Measurements from ENCODE around the gene HACD2.
"Not testable (repeated sequence)": the region's sequence is repeated elsewhere in the genome, so short reads cannot be mapped to it uniquely, and the experiment has no call there.

HACD2 gene, protein sequence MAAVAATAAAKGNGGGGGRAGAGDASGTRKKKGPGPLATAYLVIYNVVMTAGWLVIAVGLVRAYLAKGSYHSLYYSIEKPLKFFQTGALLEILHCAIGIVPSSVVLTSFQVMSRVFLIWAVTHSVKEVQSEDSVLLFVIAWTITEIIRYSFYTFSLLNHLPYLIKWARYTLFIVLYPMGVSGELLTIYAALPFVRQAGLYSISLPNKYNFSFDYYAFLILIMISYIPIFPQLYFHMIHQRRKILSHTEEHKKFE
- 26.2 to 77.3 (median 64.9) reads per million in 3 experiments for total RNA-seq

- DNase-seq: peak; percentile 92
Observed at GRCh38 chr3:123584988-123585937, at the start of gene HACD2. TSS of gene HACD2 (minus strand) at chr3:123585053. CDS start at chr3:123585027, 26 bp downstream.

DNA sequence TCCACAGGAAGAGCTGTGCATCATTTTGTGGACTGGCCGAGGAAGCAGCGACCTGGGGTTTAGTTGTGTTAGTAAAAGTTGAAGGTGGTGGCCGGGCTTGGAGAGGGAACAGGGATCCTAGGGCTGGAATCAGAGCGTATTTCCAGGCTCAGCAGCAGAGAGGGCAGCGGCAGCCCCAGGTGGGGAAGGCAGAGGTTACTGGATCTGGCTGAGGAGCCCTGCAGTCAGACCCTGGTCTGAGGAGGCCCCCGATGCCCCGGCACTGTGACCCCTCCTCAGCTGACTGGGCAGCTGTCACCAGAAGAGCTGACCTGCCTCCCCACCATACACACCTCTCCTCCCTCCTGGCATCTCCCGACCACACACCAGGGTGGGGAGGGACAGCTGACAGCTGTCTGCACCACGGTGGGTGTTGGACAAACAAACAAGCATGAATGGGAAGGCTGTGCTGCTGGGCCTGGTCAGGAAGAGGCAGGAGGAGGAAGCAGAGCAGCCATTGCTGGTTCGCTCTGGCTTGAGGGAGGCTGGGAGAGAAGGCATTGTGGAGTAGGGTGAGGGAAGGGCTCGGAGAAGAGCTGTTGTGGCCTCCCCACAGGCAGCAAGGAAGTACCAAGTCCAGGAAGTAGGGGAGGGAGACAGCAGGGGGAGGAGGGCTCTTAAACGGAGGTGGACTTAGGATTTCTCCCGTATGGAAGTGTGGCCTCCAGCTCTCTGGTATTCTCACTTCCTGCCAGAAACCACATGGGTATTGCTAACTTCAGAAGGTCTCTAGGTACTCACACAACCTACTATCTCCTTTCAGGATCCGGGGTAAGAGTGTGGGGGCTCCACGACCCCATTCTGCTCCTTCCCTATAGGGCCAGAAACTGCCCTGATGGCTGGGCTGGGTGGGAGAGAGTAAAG lies 49.5 kb upstream of the HACD2 start:
- DNase-seq: no peak

DNA sequence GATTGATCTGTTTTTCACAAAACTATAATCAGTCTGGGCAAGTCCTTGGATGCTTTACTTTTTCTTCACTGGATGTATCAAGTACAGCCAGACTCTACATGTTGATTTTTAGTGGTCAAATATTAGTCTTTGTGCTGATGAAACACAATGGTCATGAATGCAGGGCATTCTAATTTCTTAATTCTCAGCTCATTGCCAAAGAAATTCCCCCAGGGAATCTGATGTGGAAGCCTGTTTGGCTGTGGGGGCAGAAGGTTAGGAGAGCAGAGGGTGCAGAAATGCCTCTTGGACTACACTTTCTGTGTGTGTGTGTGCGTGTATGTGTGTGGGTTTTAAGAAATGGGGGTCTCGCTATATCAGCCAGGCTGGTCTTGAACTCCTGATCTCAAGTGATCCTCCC lies 48.7 kb upstream of the HACD2 start:
- no peak for DNase-seq

GRCh38 chr3:123632161-123632655 lies 47.4 kb upstream of the HACD2 start:
- no peak for DNase-seq

DNA sequence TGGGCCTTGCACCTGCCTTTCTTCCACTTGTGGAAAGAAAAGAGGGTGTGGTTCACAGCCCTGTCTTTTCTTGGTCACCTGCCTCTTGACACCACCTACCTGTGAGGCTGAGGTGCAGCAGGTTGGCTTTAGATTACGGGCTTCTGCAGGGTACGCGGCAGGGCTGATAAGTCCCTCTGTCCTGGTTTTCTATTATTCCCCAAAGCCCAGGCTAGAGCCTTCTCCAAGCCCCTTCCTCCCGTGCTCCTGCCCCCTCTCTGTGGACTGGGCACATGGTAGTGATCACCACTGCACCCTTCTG lies 44.8 kb upstream of the HACD2 start:
- DNase-seq: no peak

- DNase-seq: no peak
Observed at GRCh38 chr3:123628996-123629746, 44.3 kb upstream of the HACD2 start.

DNA sequence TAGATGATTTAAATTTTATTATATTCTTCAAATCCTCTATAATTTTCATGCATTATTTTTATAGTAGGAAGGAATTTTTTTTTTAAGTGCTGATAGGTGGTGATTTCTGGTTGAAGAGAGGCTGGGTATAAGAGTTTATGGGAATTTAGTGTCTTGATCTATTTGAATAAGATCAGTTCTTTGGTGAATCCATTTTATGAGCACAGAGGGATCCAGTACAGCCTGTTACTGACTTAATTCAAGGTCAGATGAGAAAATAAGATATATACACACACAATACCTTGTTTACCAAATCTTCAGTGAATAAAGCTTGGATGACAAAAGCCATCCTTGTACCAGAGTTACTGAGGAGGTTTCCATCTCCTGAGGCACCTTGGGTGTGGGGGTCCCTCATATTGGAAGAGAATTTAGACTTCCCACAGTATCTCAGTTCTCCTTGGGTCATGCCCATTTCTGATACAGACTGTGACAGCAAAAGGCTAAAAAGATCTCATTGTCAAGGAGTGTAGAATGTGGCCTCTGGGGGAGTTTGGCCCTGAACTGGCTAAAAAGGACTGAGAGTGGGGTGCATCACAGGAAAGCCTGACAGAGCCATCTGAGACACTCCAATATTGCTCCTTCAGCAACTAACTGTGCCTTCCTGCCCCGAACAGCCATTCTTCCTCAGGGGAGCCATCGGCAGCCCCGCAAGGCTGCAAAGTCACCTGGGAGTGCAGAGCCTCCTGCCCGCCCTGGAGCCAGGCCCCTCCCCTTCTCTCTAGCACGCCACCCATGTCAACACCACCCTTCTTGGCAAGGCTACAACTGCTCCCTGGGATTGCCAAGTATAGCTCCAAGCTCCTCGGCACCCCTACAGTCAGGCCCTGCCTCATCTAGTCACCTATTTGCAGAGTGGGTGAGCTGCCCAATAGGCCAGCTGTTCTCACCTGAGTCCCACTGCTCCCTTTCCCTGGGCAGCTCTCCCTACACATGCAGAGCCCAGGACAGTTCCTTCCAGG lies 43.1 kb upstream of the HACD2 start:
- no peak for DNase-seq

- no peak for DNase-seq
Observed at GRCh38 chr3:123626881-123627280, 42.0 kb upstream of the HACD2 start.

DNA sequence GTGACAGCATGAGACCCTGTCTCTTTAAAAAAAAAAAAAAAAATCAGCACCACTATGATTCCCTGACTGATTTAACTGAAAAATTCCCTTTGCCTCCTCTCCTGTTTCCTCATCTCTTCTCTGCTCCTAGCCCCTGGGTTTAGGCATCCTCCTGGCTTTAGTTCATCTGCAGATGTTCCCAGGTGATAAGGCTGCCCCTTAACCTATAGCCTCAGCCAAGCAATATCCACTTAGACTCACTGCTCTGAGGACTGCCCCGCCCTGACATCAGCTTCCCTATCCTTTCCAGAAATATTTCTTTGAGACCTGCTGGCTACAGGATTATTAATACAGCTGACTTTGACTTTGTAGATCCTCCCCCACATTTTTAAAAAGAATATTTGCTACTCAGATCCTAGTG lies 39.4 kb upstream of the HACD2 start:
- DNase-seq: no peak

- no peak for DNase-seq
Observed at GRCh38 chr3:123623346-123623880, 38.6 kb upstream of the HACD2 start.

DNA sequence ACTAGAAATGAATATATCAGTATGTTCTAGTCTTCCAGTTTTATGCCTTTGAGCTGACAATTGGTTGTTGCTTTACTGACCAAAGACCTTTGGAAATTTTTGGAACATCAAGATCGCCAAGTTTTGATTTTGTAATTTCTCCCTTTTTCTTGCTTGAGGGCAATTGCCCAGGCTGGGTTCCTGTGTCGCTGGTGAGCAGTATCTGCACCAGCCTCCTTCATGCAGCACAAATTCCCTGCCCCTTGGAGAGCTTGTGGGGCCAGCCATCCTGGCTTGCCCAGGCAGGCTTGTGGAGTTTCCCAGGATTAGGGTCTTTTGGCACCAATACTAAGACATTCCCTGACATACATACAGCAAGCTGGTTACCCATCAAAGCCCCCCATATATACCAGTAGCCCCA lies 37.9 kb upstream of the HACD2 start:
- DNase-seq: no peak

- DNase-seq: no peak
Observed at GRCh38 chr3:123621850-123622189, 37.0 kb upstream of the HACD2 start.

GRCh38 chr3:123621186-123621849 lies 36.5 kb upstream of the HACD2 start:
- no peak for DNase-seq

DNA sequence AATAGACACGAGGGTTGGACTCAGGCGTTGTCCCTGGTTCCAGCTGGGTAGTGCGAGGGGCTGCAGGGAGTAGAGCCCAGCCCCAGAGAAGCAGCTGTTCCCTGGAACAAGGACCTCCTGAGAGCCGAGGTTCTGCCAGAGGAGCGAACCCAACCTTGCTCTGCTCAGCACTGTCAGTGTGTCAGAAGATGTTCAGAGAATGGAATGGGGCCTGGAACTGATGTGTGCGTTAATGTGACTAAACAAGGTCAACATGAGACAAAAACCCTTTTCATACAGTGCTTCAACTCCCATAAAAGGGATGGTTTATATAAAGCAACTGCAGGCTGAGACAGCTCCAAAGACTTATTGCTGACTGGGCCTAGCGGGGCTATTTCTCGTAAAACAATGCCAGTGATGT lies 35.5 kb upstream of the HACD2 start:
- DNase-seq: no peak

GRCh38 chr3:123618768-123619484 lies 34.1 kb upstream of the HACD2 start:
- DNase-seq: no peak

DNA sequence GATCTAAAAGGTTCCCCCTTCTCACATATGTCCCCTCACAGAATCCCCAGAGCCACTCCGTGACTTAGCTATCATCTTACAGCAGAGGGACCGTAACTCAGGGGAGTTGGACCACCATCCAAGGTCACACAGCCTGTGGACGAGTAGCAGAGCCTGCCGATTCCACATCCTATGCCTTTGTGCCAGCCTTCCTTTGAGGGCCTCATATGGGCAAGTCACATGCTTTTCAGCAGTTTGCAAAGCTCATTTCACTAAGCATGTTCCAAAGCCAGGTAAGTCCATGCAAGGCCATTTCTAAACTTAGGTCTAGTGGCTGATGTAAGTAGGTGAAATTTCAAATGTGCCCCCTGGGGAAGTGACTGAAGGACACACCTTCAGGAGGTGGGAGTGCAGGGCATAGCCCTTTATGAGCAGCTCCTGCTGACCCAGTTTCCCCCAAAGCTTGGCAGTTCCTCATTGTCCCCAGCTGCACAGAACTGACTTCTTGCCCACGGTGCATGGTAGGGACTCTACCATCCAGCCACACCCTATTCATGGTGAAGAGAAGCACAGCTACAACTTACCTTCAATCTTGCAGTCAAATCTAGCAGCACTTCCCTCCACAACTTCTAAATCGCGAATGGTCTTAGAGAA lies 33.3 kb upstream of the HACD2 start:
- no peak for DNase-seq

DNA sequence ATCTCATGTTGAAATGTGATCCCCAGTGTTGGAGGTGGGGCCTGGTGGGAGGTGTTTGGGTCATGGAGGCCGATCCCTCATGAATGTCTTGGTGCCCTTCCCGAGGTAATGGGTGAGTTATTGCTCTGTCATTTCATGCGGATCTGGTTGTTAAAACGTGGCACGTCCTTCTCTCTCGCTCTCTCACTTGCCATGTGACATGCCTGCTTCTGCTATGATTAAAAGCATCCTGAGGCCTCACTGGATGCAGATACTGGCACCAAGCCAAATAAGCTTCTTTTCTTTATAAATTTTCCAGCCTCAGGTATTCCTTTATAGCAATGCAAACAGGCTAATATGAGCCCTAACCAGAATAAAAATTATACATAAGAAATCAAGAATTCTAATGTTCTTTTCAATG lies 31.7 kb upstream of the HACD2 start:
- no peak for DNase-seq

DNA sequence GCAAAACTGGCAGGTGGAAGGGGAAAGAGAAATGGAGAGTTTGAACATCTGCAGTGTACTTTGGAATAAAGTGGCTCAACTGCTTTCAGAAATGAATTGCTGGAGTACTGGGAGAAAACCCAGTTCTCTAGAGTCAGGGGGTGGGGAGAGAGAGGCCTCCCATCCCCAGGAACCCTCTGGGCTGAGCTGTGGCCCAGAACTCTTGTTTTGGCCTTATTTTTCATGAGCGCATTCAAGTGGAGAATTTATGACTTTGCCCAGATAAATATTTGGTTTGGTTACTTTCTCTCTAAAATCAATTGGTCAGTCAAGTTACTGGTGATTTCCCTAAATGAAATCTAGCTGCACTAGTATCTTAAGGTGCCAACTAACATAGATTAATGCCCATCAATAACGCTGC lies 28.7 kb upstream of the HACD2 start:
- DNase-seq: no peak

DNA sequence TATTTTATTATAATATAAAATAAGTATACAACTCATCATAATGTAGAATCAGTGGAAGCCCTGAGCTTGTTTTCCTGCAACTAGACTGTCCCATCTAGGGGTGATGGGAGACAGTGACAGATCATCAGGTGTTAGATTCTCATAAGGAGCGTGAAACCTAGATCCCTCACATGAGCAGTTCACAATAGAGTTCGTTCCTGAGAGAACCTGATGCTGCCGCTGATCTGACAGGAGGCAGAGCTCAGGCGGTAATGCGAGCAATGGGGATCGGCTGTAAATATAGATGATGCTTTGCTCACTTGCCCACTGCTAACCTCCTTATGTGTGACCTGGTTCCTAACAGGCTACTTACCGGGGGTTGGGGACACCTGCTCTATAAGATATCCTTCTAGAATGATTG lies 26.8 kb upstream of the HACD2 start:
- not testable (repeated sequence) for DNase-seq

Measured in central memory CD4-positive, alpha-beta T cell (primary cell).